NCI-H226 (cell line): ENCODE data around the gene CORO1C.
A peak's percentile ranks its signal among the peaks of the same experiment; 100 is the strongest.
"Not testable (repeated sequence)": the region's sequence is repeated elsewhere in the genome, so short reads cannot be mapped to it uniquely, and the experiment has no call there.

Experiments used
- DNase-seq: peaks from one replicate; pipeline ENCODE4 v3.0.0-alpha.2; 2015

The CORO1C gene

GRCh38 chr12:108731105-108731865 is at the start of gene CORO1C:
Gene CORO1C, minus strand, starts transcription at chr12:108731518. Its CDS starts 30,200 bp downstream, at chr12:108701318.
- peak; percentile 90 for DNase-seq

GRCh38 chr12:108779998-108780688 is 48.8 kb upstream of the CORO1C start:
- DNase-seq: no peak

- no peak for DNase-seq
These were observed 46.7 kb upstream of the CORO1C start for GRCh38 chr12:108778053-108778452.

GRCh38 chr12:108777156-108777555 is 45.8 kb upstream of the CORO1C start:
- no peak for DNase-seq

GRCh38 chr12:108773798-108774788 is 42.8 kb upstream of the CORO1C start:
- DNase-seq: peak; percentile 14

GRCh38 chr12:108772891-108773797 is 41.8 kb upstream of the CORO1C start:
- no peak for DNase-seq

- no peak for DNase-seq
These were observed 40.9 kb upstream of the CORO1C start for GRCh38 chr12:108772247-108772646.

GRCh38 chr12:108771835-108772234 is 40.5 kb upstream of the CORO1C start:
- DNase-seq: not testable (repeated sequence)

- DNase-seq: no peak
These were observed 39.6 kb upstream of the CORO1C start for GRCh38 chr12:108770963-108771362.

- DNase-seq: no peak
These were observed 39.0 kb upstream of the CORO1C start for GRCh38 chr12:108770269-108770829.

- DNase-seq: no peak
These were observed 37.5 kb upstream of the CORO1C start for GRCh38 chr12:108768591-108769500.

GRCh38 chr12:108766294-108766693 is 35.0 kb upstream of the CORO1C start:
- no peak for DNase-seq

- DNase-seq: no peak
These were observed 34.0 kb upstream of the CORO1C start for GRCh38 chr12:108765289-108765764.

GRCh38 chr12:108764540-108765288 is 33.4 kb upstream of the CORO1C start:
- DNase-seq: no peak

- DNase-seq: no peak
These were observed 29.9 kb upstream of the CORO1C start for GRCh38 chr12:108761226-108761625.

- no peak for DNase-seq
These were observed 28.6 kb upstream of the CORO1C start for GRCh38 chr12:108759924-108760323.

- DNase-seq: no peak
These were observed 26.5 kb upstream of the CORO1C start for GRCh38 chr12:108757856-108758255.

- DNase-seq: no peak
These were observed 25.1 kb upstream of the CORO1C start for GRCh38 chr12:108756421-108756820.

- no peak for DNase-seq
These were observed 24.2 kb upstream of the CORO1C start for GRCh38 chr12:108755481-108755880.

GRCh38 chr12:108753976-108754375 is 22.7 kb upstream of the CORO1C start:
- no peak for DNase-seq
